KMS-11 (cell line): Measurements from ENCODE around the gene TMPRSS4.

Source experiments
- H2AFZ ChIP-seq: fragments of 200-600 bp; sonication (generic); 2 replicates; pipeline ENCODE4 v1.6.1; 2016; ENCODE audit warnings: antibody characterized with exemption, mixed run types, low read depth
- H3K27ac ChIP-seq: fragments of 200-600 bp; sonication (generic); 2 replicates; pipeline ENCODE4 v1.6.1; 2016; ENCODE audit warnings: mild to moderate bottlenecking, mixed run types
- H3K27me3 ChIP-seq: fragments of 200-600 bp; sonication (generic); 2 replicates; pipeline ENCODE4 v1.6.1; 2017; ENCODE audit warnings: mild to moderate bottlenecking, low read depth, mixed run types, moderate library complexity; ENCODE audit not compliant: insufficient read depth
- H3K36me3 ChIP-seq: fragments of 200-600 bp; sonication (generic); 2 replicates; pipeline ENCODE4 v1.6.1; 2017; ENCODE audit warnings: mild to moderate bottlenecking, mixed run types; ENCODE audit not compliant: insufficient read depth
- H3K4me1 ChIP-seq: fragments of 200-600 bp; sonication (generic); 2 replicates; pipeline ENCODE4 v1.6.1; 2016; ENCODE audit warnings: mild to moderate bottlenecking, low read depth, mixed run types; ENCODE audit not compliant: poor library complexity, severe bottlenecking
- H3K4me2 ChIP-seq: fragments of 200-600 bp; sonication (generic); 2 replicates; pipeline ENCODE4 v1.7.0; 2016; ENCODE audit warnings: mild to moderate bottlenecking, mixed run types
- H3K4me3 ChIP-seq: fragments of 200-600 bp; sonication (generic); IDR thresholded peaks from 2 replicates; pipeline ENCODE4 v1.6.1; 2017; ENCODE audit warnings: low read depth, low read length, mixed read lengths; ENCODE audit not compliant: insufficient read depth
- H3K79me2 ChIP-seq: fragments of 200-600 bp; sonication (generic); 2 replicates; pipeline ENCODE4 v1.6.1; 2016; ENCODE audit warnings: low read depth, mixed run types; ENCODE audit not compliant: insufficient read depth
- H3K9ac ChIP-seq: fragments of 200-600 bp; sonication (generic); 2 replicates; pipeline ENCODE4 v1.6.1; 2016; ENCODE audit warnings: mild to moderate bottlenecking, mixed run types
- H4K20me1 ChIP-seq: fragments of 200-600 bp; sonication (generic); 2 replicates; pipeline ENCODE4 v1.6.1; 2016; ENCODE audit warnings: mild to moderate bottlenecking, mixed run types; ENCODE audit not compliant: insufficient read depth
- CTCF ChIP-seq: fragments of 200-600 bp; sonication (generic); conservative IDR thresholded peaks from 2 replicates; pipeline ENCODE4 v1.6.1; 2017; ENCODE audit warnings: low read depth, mild to moderate bottlenecking, antibody characterized with exemption, low read length, moderate library complexity, mixed read lengths

TMPRSS4 gene

DNA sequence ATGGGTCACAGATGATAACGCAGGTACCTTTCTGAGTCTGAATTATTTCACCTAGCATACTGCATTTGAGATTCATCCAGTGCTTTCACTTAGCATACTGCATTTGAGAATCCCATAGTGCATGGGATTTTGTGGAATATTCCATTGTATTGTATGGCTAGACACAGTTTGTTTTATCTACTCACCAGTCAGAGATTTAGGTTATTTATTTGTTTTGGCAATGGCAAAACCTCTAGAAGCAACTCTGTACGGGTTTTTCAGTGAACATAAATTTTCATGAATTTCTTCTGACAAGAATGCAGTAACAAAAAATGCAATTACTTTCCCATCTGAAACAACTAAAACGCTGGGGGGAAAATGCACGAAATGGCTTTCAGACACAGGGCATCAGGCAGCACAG is 51.4 kb downstream of the TMPRSS4 start:
- no peaks in the 10 kb centered on the region for H3K27me3 ChIP-seq
- no peak overlapping the region for H3K9ac ChIP-seq
- H3K4me3 ChIP-seq: no peak overlapping the region

GRCh38 chr11:118128721-118129470 is 52.0 kb downstream of the TMPRSS4 start:
- no peak overlapping the region for H2AFZ ChIP-seq
- no peak overlapping the region for H3K4me3 ChIP-seq
- no peaks in the 10 kb centered on the region for H4K20me1 ChIP-seq
- no peaks in the 10 kb centered on the region for H3K36me3 ChIP-seq
- no peak overlapping the region for H3K27ac ChIP-seq
- no peak for TF ChIP-seq CTCF
- no peak overlapping the region for H3K4me2 ChIP-seq
- no peak overlapping the region for H3K9ac ChIP-seq
- no peaks in the 10 kb centered on the region for H3K79me2 ChIP-seq
- H3K4me1 ChIP-seq: no peaks in the 10 kb centered on the region
- H3K27me3 ChIP-seq: no peaks in the 10 kb centered on the region

More for the DNA sequence above, 51.4 kb downstream of the TMPRSS4 start:
- Histone ChIP-seq H3K4me2 (no peak overlapping the region), H3K79me2 (no peaks in the 10 kb centered on the region), H3K36me3 (no peaks in the 10 kb centered on the region), H2AFZ (no peak overlapping the region), H3K27ac (no peak overlapping the region), H4K20me1 (no peaks in the 10 kb centered on the region), H3K4me1 (no peaks in the 10 kb centered on the region)
- TF ChIP-seq CTCF: no peak

DNA sequence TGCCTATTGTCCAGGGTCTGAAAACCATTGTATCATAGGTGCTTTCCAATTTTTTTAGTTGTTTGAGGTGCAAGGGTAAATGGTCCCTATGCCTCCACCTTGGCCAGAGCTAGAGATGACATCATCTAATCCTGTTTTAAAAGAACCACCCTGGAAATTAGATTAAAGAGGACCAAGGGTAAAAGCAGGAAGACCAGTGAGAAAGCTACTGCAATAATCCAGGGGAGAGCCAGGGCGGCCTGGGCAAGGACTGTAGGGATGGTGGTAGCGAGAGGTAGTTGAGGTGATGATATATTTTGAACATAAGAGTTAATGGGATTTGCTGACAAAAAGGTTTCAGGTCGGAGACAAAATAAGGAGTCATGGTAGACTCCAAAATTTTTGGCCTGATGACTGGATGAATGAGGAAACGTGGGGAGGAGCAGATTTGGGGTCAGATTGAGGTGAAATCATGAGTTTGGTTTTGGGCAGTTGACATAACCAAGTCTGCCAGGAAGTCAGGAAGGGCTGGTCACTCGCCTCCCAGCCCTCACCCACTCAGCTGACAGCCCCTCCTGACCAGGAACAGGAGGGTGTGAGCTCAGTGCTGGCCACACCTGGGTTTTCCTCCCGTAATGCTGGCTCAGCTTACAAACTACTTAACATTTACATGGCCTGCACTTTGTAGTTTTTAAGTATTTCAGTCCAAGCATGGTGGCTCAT is 52.7 kb downstream of the TMPRSS4 start:
- H2AFZ ChIP-seq: no peak overlapping the region
- H3K4me3 ChIP-seq: no peak overlapping the region
- no peak overlapping the region for H3K9ac ChIP-seq

More for the DNA sequence above, 52.7 kb downstream of the TMPRSS4 start:
- H3K4me1 ChIP-seq: no peaks in the 10 kb centered on the region
- no peaks in the 10 kb centered on the region for H3K27me3 ChIP-seq
- no peak for TF ChIP-seq CTCF
- H3K79me2 ChIP-seq: no peaks in the 10 kb centered on the region
- H4K20me1 ChIP-seq: no peaks in the 10 kb centered on the region
- no peaks in the 10 kb centered on the region for H3K36me3 ChIP-seq
- no peak overlapping the region for H3K27ac ChIP-seq
- H3K4me2 ChIP-seq: no peak overlapping the region
